Upper lobe of left lung (tissue), 6 donors: ENCODE results near the gene C1orf174. TPM values are rescaled to one million over a fixed set of nuclear protein-coding genes. Genes with fewer than 3 reads are reported as not detected.

Experiments
- ATAC-seq, 2 donors: fragments of 200-7000 bp; cut with Tn5 transposase; one replicate each; pipeline ENCODE4 v1.9.1; 2022; ENCODE audit warnings: mild to moderate bottlenecking in 2 of 2, moderate library complexity in 2 of 2; ENCODE audit not compliant: low FRiP score in 2 of 2
- DNase-seq, 2 donors: peaks; one replicate each; pipeline ENCODE4 v3.0.0-alpha.2; 2019 to 2020
- H3K27ac ChIP-seq, 4 donors: fragments of 200-600 bp; sonication (generic); one replicate each; pipeline ENCODE4 v1.5.1; 2016 to 2019
- H3K27me3 ChIP-seq, 4 donors: fragments of 200-600 bp; sonication (generic); one replicate each; pipeline ENCODE4 v1.5.1; 2017 to 2019
- H3K36me3 ChIP-seq, 4 donors: fragments of 200-600 bp; sonication (generic); one replicate each; pipeline ENCODE4 v1.5.1; 2016 to 2019
- H3K4me1 ChIP-seq, 4 donors: fragments of 200-600 bp; sonication (generic); one replicate each; pipeline ENCODE4 v1.5.1; 2018 to 2019
- H3K4me3 ChIP-seq, 4 donors: fragments of 200-600 bp; sonication (generic); one replicate each; pipeline ENCODE4 v1.5.1; 2017 to 2019; ENCODE audit warnings: mild to moderate bottlenecking in 2 of 4, moderate library complexity in 1 of 4
- H3K9me3 ChIP-seq, 4 donors: fragments of 200-600 bp; sonication (generic); one replicate each; pipeline ENCODE4 v1.5.1; 2018 to 2019
- CTCF ChIP-seq, 6 experiments: fragments of 450-650 bp in 4 of 6; fragments of 200-600 bp in 2 of 6; sonication (generic) in 2 of 6; IDR thresholded peaks; one replicate each; pipeline ENCODE4 v1.5.1; 2016 to 2019; ENCODE audit warnings: antibody characterized with exemption in 6 of 6
- EP300 ChIP-seq, 4 donors: sonication (generic); formaldehyde crosslinking; IDR thresholded peaks; one replicate each; pipeline ENCODE4 v1.5.1; 2017; ENCODE audit warnings: antibody characterized with exemption in 4 of 4, control low read depth in 2 of 4
- POLR2A ChIP-seq, 4 donors: fragments of 450-650 bp; IDR thresholded peaks; one replicate each; pipeline ENCODE4 v1.5.1; 2016 to 2017; ENCODE audit warnings: antibody characterized with exemption in 4 of 4, mild to moderate bottlenecking in 2 of 4
- POLR2AphosphoS5 ChIP-seq, 2 donors: sonication (generic); formaldehyde crosslinking; IDR thresholded peaks; one replicate each; pipeline ENCODE4 v1.5.1; 2017; ENCODE audit warnings: antibody characterized with exemption in 2 of 2
- WGBS, 2 donors: methylation state at CpG; one replicate each; pipeline ENCODE4 v1.1.5; 2017 to 2018; 5-methylcytosine and 5-hydroxymethylcytosine counted together
- total RNA-seq, 6 donors: library from RNA; depleted of rRNA in 4 of 6; stranded (reverse); fragments of >200 nt in 4 of 6; gene quantifications; one replicate each; pipeline versions ENCODE4 v1.1.0 to v1.2.1, GENCODE V29; 2016 to 2021
- donor health status: DM: no; HTN: no; CAD: no; lungs with moderate emphysema.
- donor health status: DM: no; HTN: yes; CAD: no; lungs with severe emphysema.

C1orf174 gene
- total RNA-seq, 6 donors from 2014 or later = 15.9 to 35.6 (median 20.6) TPM

DNA sequence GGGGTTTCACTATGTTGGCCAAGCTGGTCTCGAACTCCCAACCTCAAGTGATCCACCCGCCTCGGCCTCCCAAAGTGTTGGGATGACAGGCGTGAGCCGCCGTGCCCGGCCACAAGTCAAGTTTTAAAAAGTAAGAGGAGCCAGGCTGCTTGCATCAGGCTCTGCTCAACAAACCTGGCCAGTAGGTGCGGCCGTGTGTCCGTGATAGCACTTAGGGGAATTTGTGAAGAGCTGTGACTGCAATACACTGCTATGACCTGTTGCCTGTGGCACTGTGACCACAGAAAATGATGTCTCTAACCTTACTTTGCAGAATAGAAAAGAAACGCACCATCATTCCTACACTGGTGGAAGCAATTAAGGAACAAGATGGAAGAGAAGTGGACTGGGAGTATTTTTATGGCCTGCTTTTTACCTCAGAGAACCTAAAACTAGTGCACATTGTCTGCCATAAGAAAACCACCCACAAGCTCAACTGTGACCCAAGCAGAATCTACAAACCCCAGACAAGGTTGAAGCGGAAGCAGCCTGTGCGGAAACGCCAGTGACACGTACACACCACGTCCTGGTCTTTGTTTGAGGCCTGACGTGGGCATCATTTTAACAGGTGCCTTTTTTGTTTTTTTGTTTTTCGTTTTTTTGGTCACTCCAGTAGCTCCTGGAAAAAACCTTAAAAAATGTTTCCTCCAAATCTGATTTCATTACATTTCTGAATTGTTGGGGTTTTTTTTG is 16.7 kb downstream of the C1orf174 start:
- H3K36me3 ChIP-seq = peaks cover 5 to 78% (median 52%) of the 10 kb centered on the region in 4 donors

GRCh38 chr1:3881193-3881480 is 18.9 kb downstream of the C1orf174 start:
- no peaks in the 10 kb centered on the region for H3K27me3 ChIP-seq
- no peak overlapping the region for H3K4me3 ChIP-seq
- no peak overlapping the region for H3K27ac ChIP-seq
- ATAC-seq = peak in 1 of 2 donors; percentile 8
- no peaks in the 10 kb centered on the region for H3K4me1 ChIP-seq
- peaks cover 8 to 74% (median 41%) of the 10 kb centered on the region in 4 donors for H3K36me3 ChIP-seq
- no peak for DNase-seq
- peaks cover 0 to 14% (median 10%) of the 10 kb centered on the region in 4 donors for H3K9me3 ChIP-seq
- WGBS, 2 donors = 63 to 67% methylated on average over 3 to 5 of the region's 5 CpGs
- no peak for TF ChIP-seq EP300 (IDR thresholded peaks at IDR 0.05)
- TF ChIP-seq POLR2AphosphoS5 (IDR thresholded peaks at IDR 0.05) = no peak
- TF ChIP-seq CTCF (IDR thresholded peaks at IDR 0.05) = no peak
- TF ChIP-seq POLR2A (IDR thresholded peaks at IDR 0.05) = no peak

More for the DNA sequence above, 16.7 kb downstream of the C1orf174 start:
- peaks cover 0 to 14% (median 10%) of the 10 kb centered on the region in 4 donors for H3K9me3 ChIP-seq
- ATAC-seq = no peak
- DNase-seq = no peak
- no peak overlapping the region for H3K27ac ChIP-seq
- WGBS, 2 donors = 94 to 97% methylated on average over 18 of the region's 18 CpGs
- no peak overlapping the region for H3K4me3 ChIP-seq
- TF ChIP-seq POLR2A (IDR thresholded peaks at IDR 0.05) (no peak), EP300 (IDR thresholded peaks at IDR 0.05) (no peak), CTCF (IDR thresholded peaks at IDR 0.05) (no peak), POLR2AphosphoS5 (IDR thresholded peaks at IDR 0.05) (no peak)
- H3K4me1 ChIP-seq = no peaks in the 10 kb centered on the region
- H3K27me3 ChIP-seq = no peaks in the 10 kb centered on the region

DNA sequence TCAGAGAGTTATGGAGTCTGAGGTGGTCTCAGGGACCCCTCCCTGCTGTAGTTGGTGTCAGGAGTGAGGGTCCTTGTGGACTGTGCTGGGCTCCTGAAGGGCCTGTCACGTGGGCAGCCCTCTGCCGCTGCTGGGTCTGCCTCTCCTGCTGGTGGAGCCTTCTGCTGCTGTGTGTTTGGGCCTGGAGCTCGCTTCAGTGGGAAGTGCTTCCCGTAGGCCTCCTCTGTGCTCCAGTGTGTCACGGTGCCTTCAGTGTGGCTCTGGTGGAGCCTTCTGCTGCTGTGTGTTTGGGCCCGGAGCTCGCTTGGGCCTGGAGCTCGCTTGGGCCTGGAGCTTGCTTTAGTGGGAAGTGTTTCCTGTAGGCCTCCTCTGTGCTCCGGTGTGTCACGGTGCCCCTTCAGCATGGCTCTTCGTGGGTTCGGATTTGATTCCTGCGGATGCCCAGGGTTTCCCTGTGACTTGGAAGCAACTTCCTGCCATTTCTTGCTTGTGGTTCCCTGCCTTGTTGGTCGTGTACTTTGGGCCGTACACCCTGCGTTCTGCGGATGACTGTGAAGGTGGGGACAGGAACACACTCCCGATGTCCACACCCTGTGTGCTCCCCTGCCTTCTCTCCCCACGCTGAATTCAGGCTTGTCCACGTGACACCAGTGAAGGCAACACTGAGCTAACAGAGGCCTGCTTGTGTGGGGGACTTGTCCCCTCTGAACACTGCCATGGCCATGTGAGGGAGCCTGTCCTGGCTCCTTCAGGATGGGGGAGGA is 19.5 kb downstream of the C1orf174 start:
- ATAC-seq = peak in 1 of 2 donors; percentile 16
- H3K4me3 ChIP-seq = no peak overlapping the region
- DNase-seq = no peak
- H3K27me3 ChIP-seq = no peaks in the 10 kb centered on the region
- no peak overlapping the region for H3K27ac ChIP-seq
- WGBS, 2 donors = 87 to 96% methylated on average over 8 to 19 of the region's 20 CpGs
- no peak for TF ChIP-seq POLR2AphosphoS5 (IDR thresholded peaks at IDR 0.05)
- no peaks in the 10 kb centered on the region for H3K4me1 ChIP-seq
- peaks cover 0 to 14% (median 10%) of the 10 kb centered on the region in 4 donors for H3K9me3 ChIP-seq
- H3K36me3 ChIP-seq = peaks cover 9 to 74% (median 39%) of the 10 kb centered on the region in 4 donors

- no peak overlapping the region for H3K4me3 ChIP-seq
- peaks cover 0 to 14% (median 10%) of the 10 kb centered on the region in 4 donors for H3K9me3 ChIP-seq
- H3K27ac ChIP-seq = no peak overlapping the region
- ATAC-seq (no peak), DNase-seq (no peak)
- TF ChIP-seq CTCF (IDR thresholded peaks at IDR 0.05) (no peak), POLR2AphosphoS5 (IDR thresholded peaks at IDR 0.05) (no peak), EP300 (IDR thresholded peaks at IDR 0.05) (no peak), POLR2A (IDR thresholded peaks at IDR 0.05) (no peak)
- no peaks in the 10 kb centered on the region for H3K27me3 ChIP-seq
- peaks cover 11 to 74% (median 38%) of the 10 kb centered on the region in 4 donors for H3K36me3 ChIP-seq
- no peaks in the 10 kb centered on the region for H3K4me1 ChIP-seq
- WGBS, 2 donors = 89 to 90% methylated on average over 6 to 9 of the region's 9 CpGs
These were observed 20.2 kb downstream of the C1orf174 start for GRCh38 chr1:3879787-3880428.

GRCh38 chr1:3879099-3879498 is 21.0 kb downstream of the C1orf174 start:
- Histone ChIP-seq H3K27me3 (no peaks in the 10 kb centered on the region), H3K36me3 (peaks cover 9 to 70% (median 38%) of the 10 kb centered on the region in 4 donors), H3K9me3 (peaks cover 0 to 14% (median 10%) of the 10 kb centered on the region in 4 donors), H3K4me3 (no peak overlapping the region), H3K27ac (no peak overlapping the region), H3K4me1 (no peaks in the 10 kb centered on the region)
- TF ChIP-seq POLR2A (IDR thresholded peaks at IDR 0.05) = no peak
- TF ChIP-seq POLR2AphosphoS5 (IDR thresholded peaks at IDR 0.05) = no peak
- TF ChIP-seq CTCF (IDR thresholded peaks at IDR 0.05) = no peak
- no peak for TF ChIP-seq EP300 (IDR thresholded peaks at IDR 0.05)
- DNase-seq (no peak), ATAC-seq (no peak)
- WGBS, 2 donors = 94 to 97% methylated on average over 7 of the region's 7 CpGs
